H1 (cell line): ENCODE results near the gene NXPH1.

Experiments
- CEBPB ChIP-seq: IDR thresholded peaks from 2 replicates; pipeline ENCODE4 v1.6.1; 2012; ENCODE audit warnings: low read depth, low read length
- KDM5A ChIP-seq: fragments of 200-600 bp; IDR thresholded peaks from 2 replicates; pipeline ENCODE4 v1.7.1; 2012; ENCODE audit warnings: mild to moderate bottlenecking, low read length, inconsistent platforms, mixed read lengths
- NRF1 ChIP-seq: IDR thresholded peaks from 2 replicates; pipeline ENCODE4 v1.6.1; 2011; ENCODE audit warnings: mild to moderate bottlenecking, low read depth, low read length, improper control_type of control experiment
- SUZ12 ChIP-seq: fragments of 200-600 bp; sonication (generic); IDR thresholded peaks from 2 replicates; pipeline ENCODE4 v1.6.1; 2012; ENCODE audit warnings: mild to moderate bottlenecking, inconsistent platforms, low read length, moderate library complexity, mixed read lengths
- YY1 ChIP-seq: IDR thresholded peaks from 2 replicates; pipeline ENCODE4 v1.6.1; 2011; ENCODE audit warnings: low read depth, mild to moderate bottlenecking, low read length
- ZNF274 ChIP-seq: IDR thresholded peaks from 2 replicates; pipeline ENCODE4 v1.7.0; 2012; ENCODE audit warnings: low read length, borderline replicate concordance; ENCODE audit errors: extremely low read depth
- TF ChIP-seq, protein P1 (sequence below), 3 experiments: IDR thresholded peaks; 1 replicate in 2 of 3; 2 replicates in 1 of 3; pipeline versions ENCODE4 v1.5.1 to v1.6.1; 2011; ENCODE audit warnings: low read length in 3 of 3, mild to moderate bottlenecking in 3 of 3, inconsistent platforms in 2 of 3, low read depth in 1 of 3, moderate library complexity in 1 of 3; ENCODE audit not compliant: insufficient read depth in 1 of 3; ENCODE audit errors: control extremely low read depth in 1 of 3

DNA sequence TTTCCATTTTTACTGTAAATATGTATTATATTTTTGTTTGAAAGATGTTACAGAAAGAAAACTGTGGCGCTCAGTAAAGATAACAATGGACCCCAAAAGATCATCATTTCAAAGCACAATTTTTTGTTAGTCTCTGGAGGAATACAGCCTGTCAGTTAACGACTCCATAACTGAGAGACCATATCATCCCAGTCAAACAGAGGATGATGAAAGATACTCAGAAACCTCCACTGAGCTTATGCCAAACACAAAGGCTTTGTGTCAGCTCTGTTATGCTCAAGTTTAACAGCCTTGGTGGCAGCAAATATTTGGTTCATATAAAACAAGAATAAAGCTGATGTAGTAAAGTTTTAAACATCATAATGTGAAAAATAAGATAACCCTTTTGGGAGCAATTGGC, 345.1 kb downstream of the NXPH1 start:
- TF ChIP-seq, protein P1, sequence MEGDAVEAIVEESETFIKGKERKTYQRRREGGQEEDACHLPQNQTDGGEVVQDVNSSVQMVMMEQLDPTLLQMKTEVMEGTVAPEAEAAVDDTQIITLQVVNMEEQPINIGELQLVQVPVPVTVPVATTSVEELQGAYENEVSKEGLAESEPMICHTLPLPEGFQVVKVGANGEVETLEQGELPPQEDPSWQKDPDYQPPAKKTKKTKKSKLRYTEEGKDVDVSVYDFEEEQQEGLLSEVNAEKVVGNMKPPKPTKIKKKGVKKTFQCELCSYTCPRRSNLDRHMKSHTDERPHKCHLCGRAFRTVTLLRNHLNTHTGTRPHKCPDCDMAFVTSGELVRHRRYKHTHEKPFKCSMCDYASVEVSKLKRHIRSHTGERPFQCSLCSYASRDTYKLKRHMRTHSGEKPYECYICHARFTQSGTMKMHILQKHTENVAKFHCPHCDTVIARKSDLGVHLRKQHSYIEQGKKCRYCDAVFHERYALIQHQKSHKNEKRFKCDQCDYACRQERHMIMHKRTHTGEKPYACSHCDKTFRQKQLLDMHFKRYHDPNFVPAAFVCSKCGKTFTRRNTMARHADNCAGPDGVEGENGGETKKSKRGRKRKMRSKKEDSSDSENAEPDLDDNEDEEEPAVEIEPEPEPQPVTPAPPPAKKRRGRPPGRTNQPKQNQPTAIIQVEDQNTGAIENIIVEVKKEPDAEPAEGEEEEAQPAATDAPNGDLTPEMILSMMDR (IDR thresholded peaks at IDR 0.05; ENCODE audit: control extremely low read depth in 1 of 3, insufficient read depth in 1 of 3, low read depth in 1 of 3, low read length in 3 of 3), result no peak
- TF ChIP-seq SUZ12 (no peak), ZNF274 (no peak), CEBPB (no peak), KDM5A (no peak), YY1 (no peak), NRF1 (no peak)
